HL-60/S4 treated with phorbol 12-myristate 13-acetate at 8.2 ng/mL for 4 days and 3 days (cell line): ENCODE measurements around the gene IMPG2.

Source experiments
- in situ Hi-C: fragments of 300-500 bp; cut with MboI; formaldehyde crosslinking; loops from 2 replicates; pipeline ENCODE4 v1.15.0; 2022; ENCODE audit warnings: low sequenced_read_pairs

The IMPG2 gene

DNA sequence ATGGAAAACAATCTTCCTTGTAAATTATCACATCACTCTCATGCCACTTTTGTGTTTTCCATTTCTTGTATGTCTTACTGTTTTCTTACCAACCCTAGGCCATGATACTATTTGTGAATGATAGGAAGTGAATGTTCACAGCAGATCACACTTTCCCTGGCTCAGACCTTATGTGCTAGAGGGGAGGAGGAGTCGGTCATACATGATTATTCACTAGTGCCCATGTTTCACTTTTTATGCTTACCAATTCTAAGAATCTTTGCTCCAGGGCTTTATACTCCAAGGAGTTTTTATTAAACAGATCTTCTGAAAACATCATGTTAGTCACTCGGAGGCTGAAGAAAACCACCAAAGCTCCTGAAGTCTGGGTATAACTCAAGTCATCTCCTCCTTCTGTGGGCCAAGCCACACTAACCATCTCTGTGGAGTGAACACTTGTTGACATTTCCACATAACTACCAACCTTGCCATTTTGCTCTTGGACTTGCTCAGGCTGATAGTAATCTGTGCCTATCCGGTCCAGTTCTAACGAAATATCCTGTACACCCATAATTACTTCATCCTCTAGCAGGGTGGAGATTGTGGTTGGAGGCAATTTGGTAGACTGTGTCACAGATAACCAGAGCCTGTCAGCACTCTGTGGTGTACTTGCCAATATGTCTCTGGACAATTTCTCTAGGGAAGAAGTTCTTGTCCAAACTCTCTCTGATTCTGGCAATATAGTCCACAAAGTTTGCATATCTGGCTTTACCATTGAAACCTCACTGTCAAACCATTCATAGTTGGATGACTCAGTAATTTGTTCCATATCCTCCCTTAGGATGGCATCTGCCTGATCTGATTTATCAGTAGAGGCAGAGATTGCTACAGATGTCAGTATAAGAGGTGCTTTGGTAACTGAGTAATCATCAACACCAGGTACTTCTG, 76.8 kb downstream of the IMPG2 start:
- in situ Hi-C loops, result no loop called here

GRCh38 chr3:101240719-101241399, 79.5 kb downstream of the IMPG2 start:
- in situ Hi-C loops, result no loop called here

GRCh38 chr3:101235048-101235447, 85.3 kb downstream of the IMPG2 start:
- in situ Hi-C loops, result no loop called here

DNA sequence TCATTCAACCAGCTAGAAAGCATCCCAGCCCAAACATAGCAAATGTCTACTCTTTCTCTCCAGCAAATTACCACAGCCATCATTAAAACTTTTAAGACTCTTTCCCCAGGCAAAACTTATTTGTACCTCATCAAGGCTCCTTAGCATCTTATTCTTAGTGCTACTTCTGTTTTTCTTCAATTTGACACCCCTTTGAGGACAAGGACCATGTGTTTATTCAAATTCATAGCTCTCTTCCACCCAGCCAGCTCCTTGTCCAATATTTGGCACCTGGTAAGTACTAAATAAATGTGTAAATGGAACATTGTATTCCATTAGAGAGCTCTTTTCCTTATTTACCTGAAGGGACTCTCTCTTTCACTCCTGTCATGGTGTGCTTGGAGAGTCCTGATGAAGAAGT, 89.8 kb downstream of the IMPG2 start:
- in situ Hi-C loops, result no loop called here

- in situ Hi-C loops, result no loop called here
Observed at GRCh38 chr3:101229681-101230080, 90.7 kb downstream of the IMPG2 start.

- in situ Hi-C loops, result no loop called here
Observed at GRCh38 chr3:101228441-101228840, 91.9 kb downstream of the IMPG2 start.

DNA sequence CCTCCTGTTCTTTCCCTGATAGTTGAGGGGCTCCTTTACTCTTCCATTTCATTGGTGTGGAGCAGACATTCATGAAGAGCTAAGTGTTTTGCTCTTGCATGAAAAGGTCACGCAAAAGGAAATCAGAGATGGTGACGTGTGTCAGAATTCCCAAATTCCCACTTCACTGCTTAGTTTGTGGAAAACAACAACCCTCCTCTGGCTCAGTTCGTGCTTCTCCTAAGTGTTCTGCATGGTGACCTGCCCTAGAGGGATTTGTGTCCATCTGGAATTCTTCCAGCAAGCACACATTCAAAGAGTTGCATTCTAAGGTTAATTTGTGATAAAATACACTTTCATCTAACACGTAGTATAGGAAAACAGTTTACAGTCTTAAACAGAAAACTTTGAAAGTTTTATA, 95.6 kb downstream of the IMPG2 start:
- in situ Hi-C loops, result no loop called here

DNA sequence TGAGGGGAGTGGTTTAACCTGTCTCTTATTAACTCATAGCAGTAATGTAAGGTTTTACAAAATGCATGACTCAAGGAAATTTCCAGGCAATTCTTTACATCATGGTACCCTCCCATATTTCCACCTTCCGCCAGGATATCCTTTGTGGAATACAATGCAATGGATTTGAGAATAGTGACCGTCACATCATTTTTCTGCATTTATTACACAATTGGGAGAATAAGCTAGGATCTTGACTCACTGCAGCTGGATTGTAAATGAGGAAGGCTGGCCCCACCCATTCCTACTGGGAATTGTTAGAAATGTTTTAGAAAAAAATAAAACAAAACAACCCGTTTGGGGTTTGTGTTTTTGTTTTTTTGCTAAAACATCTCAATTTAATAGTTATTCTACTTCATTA, 97.4 kb downstream of the IMPG2 start:
- in situ Hi-C loops, result no loop called here

DNA sequence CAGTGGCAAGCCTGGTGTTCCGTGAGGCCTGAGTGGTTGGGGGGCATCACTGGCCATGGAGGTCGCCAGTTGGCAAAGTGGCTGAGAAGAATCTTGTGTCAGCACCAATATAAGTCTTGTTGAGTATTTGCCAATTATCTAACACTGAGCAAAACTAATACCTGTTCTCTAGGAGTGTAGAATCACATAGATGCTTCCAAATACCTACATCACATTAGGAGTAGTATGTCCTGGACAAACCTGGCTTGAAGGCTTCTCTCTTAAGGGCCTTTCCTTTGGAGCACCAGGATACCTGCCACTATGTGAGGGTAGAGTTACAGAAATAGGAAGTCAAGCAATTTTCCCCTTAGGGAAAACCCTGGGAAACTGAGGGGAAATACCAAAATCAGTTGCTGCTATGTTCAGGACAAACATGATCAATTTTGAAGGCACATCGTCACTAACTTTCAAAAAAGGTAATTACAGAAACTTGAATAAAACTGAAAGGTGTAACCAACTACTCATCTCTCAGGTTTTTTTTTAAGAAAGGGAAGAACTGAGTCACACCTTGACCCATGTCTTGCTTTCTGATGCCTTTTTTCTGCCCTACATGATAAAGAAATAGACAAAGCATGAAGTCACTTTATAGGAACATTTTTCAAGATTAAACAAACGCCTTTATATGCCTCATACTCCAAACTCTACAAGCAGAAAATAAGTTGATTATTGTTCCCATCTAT, 100.4 kb downstream of the IMPG2 start:
- in situ Hi-C loops, result no loop called here

DNA sequence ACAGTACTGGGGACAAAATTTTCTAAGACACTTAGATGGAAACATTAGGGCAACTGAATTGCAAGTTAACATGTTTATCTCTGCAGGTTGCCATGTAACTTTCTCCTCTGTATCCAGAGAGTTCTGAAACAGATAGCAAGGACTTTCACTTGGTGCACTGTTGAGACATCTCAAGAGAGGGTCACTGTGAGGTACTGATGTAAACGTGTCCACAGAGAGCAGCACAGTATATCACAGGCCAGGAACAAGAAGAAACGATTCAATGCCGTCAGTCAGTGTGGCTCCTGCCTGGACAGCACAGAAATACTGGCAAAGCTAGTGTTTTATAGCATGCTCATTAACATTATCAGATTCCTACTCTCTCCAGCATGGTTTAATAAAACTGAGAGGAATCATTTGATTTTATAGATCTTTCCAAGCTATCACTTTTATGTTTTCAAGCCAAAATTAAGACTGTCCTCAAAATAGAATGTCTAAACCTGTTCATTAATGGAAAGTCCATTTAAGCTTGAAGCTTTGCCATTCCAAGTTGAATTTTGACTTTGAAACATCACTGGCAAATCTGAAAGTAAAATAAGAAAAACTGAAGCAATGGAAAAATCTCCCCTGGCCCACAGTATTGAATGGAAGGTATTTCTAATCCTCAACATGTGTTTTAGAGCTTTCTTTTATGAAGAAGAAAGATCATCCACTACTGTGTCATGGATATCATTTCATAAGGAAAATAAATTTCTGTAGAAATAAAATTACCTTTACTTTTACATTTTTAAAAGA, 102.7 kb downstream of the IMPG2 start:
- in situ Hi-C loops, result no loop called here

GRCh38 chr3:101216710-101217465, 103.5 kb downstream of the IMPG2 start:
- in situ Hi-C loops, result no loop called here

DNA sequence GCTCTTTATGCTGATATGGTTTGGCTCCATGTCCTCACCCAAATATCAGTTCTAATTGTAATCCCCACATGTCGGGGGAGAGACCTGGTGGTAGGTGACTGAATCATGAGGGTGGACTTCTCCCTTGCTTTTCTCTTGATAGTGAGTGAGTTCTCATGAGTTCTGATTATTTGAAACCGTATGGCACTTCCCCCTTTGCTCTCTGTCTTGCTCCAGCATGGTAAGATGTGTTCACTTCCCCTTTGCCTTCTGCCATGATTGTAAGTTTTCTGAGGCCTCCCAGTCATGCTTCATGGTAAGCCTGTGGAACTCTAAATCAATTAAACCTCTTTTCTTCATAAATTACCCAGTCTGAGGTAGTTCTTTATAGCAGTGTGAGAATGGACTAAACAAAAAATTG, 107.6 kb downstream of the IMPG2 start:
- in situ Hi-C loops, result no loop called here

- in situ Hi-C loops, result no loop called here
Observed at GRCh38 chr3:101204246-101204645, 116.1 kb downstream of the IMPG2 start.

GRCh38 chr3:101203411-101203810, 117.0 kb downstream of the IMPG2 start:
- in situ Hi-C loops, result no loop called here

DNA sequence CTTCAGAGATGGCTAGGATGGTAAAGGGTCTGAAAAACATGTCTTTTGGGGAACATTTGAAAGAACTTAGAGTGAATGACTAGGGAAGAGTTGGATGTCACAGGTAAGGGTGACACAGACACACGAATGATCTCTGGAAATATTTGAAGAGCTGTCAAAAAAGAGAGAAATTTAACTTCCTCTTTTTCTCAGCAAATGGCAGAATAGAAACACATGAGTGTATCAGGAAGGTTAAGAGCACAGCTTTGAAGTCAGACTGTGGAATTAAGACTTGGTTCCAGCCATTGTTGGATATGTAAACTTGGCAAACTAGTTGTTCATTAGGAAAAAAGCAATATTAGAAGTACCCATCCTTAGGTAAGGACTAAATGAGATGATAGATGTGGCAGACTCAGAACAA, 117.7 kb downstream of the IMPG2 start:
- in situ Hi-C loops, result no loop called here

- in situ Hi-C loops, result no loop called here
Observed at GRCh38 chr3:101200461-101200860, 119.9 kb downstream of the IMPG2 start.

- in situ Hi-C loops, result no loop called here
Observed at GRCh38 chr3:101195951-101196713, 124.2 kb downstream of the IMPG2 start.

DNA sequence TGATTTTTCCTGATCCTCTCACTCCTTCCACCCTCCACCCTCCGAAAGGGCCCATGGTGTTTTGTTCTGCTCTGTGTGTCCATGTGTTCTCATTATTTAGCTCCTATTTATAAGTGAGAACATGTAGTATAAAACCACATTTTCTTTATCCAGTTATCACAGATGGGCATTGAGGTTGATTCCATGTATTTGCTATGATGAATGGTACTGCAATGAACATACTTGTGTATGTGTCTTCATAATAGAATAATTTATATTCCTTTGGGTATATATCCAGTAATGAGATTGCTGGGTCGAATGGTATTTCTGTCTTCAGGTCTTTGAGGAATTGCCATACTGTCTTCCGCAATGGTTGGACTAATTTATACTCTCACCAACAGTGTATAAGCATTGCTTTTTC, 126.0 kb downstream of the IMPG2 start:
- in situ Hi-C loops, result no loop called here

DNA sequence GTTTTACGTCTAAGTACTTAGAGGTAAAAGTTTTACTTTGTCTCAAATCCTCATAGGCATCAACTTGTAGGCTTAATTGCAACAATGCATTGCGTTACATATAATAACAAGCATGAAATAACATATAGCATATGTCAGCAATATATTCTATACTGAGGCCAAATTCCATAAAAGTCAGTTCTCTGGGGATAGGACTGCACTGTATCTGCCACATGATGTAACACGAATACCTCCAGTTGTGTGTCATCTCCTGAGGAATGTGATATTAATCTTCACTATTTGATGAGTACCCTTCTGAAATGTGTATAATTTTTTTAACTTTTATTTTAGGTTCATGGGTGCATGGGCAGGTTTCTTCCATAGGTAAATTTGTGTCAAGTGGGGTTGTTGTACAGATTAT, 126.4 kb downstream of the IMPG2 start:
- in situ Hi-C loops, result no loop called here
